ENCODE results near the gene RPL37A.

Gene RPL37A

GRCh38 chr2:216536734-216537210 lies 38.1 kb downstream of the RPL37A start (continued):
- no peak for TF ChIP-seq ZNF639 (tag by site-specific recombination; IDR thresholded peaks at IDR 0.05)
- TF ChIP-seq KLF8 (tag by site-specific recombination; IDR thresholded peaks at IDR 0.05), result no peak
- TF ChIP-seq, protein P1, sequence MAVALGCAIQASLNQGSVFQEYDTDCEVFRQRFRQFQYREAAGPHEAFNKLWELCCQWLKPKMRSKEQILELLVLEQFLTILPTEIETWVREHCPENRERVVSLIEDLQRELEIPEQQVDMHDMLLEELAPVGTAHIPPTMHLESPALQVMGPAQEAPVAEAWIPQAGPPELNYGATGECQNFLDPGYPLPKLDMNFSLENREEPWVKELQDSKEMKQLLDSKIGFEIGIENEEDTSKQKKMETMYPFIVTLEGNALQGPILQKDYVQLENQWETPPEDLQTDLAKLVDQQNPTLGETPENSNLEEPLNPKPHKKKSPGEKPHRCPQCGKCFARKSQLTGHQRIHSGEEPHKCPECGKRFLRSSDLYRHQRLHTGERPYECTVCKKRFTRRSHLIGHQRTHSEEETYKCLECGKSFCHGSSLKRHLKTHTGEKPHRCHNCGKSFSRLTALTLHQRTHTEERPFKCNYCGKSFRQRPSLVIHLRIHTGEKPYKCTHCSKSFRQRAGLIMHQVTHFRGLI (tag by site-specific recombination; IDR thresholded peaks at IDR 0.05), result no peak
- TF ChIP-seq, protein P2, sequence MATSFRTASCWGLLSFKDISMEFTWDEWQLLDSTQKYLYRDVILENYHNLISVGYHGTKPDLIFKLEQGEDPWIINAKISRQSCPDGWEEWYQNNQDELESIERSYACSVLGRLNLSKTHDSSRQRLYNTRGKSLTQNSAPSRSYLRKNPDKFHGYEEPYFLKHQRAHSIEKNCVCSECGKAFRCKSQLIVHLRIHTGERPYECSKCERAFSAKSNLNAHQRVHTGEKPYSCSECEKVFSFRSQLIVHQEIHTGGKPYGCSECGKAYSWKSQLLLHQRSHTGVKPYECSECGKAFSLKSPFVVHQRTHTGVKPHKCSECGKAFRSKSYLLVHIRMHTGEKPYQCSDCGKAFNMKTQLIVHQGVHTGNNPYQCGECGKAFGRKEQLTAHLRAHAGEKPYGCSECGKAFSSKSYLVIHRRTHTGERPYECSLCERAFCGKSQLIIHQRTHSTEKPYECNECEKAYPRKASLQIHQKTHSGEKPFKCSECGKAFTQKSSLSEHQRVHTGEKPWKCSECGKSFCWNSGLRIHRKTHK (tag by site-specific recombination; IDR thresholded peaks at IDR 0.05), result no peak
- no peak for TF ChIP-seq ZNF768 (tag by site-specific recombination; IDR thresholded peaks at IDR 0.05)
- TF ChIP-seq PRDM1 (tag by site-specific recombination; IDR thresholded peaks at IDR 0.05), result no peak

GRCh38 chr2:216537366-216537765 lies 38.7 kb downstream of the RPL37A start:
- Histone ChIP-seq H3K4me1 (ENCODE audit: control insufficient read depth, insufficient read depth, low read length) (peaks cover 5% of the 10 kb centered on the region; the same call in 1 of the 2 replicates), H3K36me3 (ENCODE audit: control insufficient read depth in 2 of 2, insufficient read depth in 1 of 2, low read length in 2 of 2) (no peaks in the 10 kb centered on the region), H3K4me3 (ENCODE audit: low read depth, low read length) (no peak overlapping the region), H3K27ac (ENCODE audit: extremely low read depth, low read depth, low read length) (no peak overlapping the region), H3K9me3 (ENCODE audit: control insufficient read depth, insufficient read depth, low read depth, low read length) (no peaks in the 10 kb centered on the region)
- ChIA-PET POLR2A (no interaction called here), CTCF (interaction anchor here (0.6 to 1.2 kb wide), 2 partner anchors 18 to 1158 kb away, joined by 3 to 7 read pairs; no protein-coding TSS in a partner anchor)
- TF ChIP-seq, protein P3, sequence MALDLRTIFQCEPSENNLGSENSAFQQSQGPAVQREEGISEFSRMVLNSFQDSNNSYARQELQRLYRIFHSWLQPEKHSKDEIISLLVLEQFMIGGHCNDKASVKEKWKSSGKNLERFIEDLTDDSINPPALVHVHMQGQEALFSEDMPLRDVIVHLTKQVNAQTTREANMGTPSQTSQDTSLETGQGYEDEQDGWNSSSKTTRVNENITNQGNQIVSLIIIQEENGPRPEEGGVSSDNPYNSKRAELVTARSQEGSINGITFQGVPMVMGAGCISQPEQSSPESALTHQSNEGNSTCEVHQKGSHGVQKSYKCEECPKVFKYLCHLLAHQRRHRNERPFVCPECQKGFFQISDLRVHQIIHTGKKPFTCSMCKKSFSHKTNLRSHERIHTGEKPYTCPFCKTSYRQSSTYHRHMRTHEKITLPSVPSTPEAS (tag by site-specific recombination; IDR thresholded peaks at IDR 0.05), result peak; percentile 71
- TF ChIP-seq ZNF843 (tag by site-specific recombination; IDR thresholded peaks at IDR 0.05) (no peak), ZNF335 (tag by site-specific recombination; conservative IDR thresholded peaks at IDR 0.05) (no peak)

DNA sequence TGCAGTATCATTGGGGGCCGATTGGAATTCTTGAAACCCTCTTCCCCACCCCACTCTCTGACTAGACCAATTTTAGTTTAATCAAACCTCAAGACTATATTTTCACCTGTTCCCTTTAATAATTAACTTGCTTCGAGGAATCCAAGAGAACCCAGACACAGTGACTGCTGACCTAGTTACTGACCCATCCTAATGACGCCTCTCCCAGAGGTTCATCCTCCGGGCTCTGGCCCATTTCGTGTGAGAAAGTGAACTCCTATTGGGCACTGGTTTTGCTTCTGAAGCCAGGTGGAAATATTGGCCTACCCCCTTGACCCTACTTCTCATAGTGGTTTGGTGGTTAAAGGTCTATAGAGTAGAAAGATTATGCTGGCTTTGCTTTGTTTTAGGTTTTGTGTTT lies 39.9 kb downstream of the RPL37A start:
- CTCF ChIA-PET, result interaction anchor here (1.0 kb wide), 1 partner anchor 19 kb away, joined by 3 read pairs; no protein-coding TSS in a partner anchor
- Histone ChIP-seq H3K36me3 (ENCODE audit: control insufficient read depth in 2 of 2, insufficient read depth in 1 of 2, low read length in 2 of 2) (no peaks in the 10 kb centered on the region), H3K9me3 (ENCODE audit: control insufficient read depth, insufficient read depth, low read depth, low read length) (no peaks in the 10 kb centered on the region), H3K4me1 (ENCODE audit: control insufficient read depth, insufficient read depth, low read length) (peaks cover 5% of the 10 kb centered on the region; the same call in 1 of the 2 replicates), H3K27ac (ENCODE audit: extremely low read depth, low read depth, low read length) (no peak overlapping the region), H3K4me3 (ENCODE audit: low read depth, low read length) (no peak overlapping the region)
- POLR2A ChIA-PET, result no interaction called here
- no peak for TF ChIP-seq ZNF555 (tag by site-specific recombination; conservative IDR thresholded peaks at IDR 0.05)
- TF ChIP-seq ZNF114 (tag by site-specific recombination; IDR thresholded peaks at IDR 0.05), result no peak
- TF ChIP-seq KLF10 (tag by site-specific recombination; IDR thresholded peaks at IDR 0.05), result no peak
- no peak for TF ChIP-seq SETDB1 (IDR thresholded peaks at IDR 0.05; ENCODE audit: insufficient read length, low read length)
- no peak for TF ChIP-seq BCL11A (tag by site-specific recombination; IDR thresholded peaks at IDR 0.05; ENCODE audit: low read depth)
- TF ChIP-seq ZBTB1 (tag by site-specific recombination; IDR thresholded peaks at IDR 0.05), result no peak
- no peak for TF ChIP-seq ZNF624 (tag by site-specific recombination; IDR thresholded peaks at IDR 0.05)
- TF ChIP-seq PRDM4 (tag by site-specific recombination; IDR thresholded peaks at IDR 0.05), result no peak
- TF ChIP-seq ZNF248 (tag by site-specific recombination; IDR thresholded peaks at IDR 0.05), result no peak
- TF ChIP-seq YY1 (tag by site-specific recombination; IDR thresholded peaks at IDR 0.05), result no peak
- no peak for TF ChIP-seq TSHZ1 (tag by site-specific recombination; IDR thresholded peaks at IDR 0.05; ENCODE audit: borderline replicate concordance)
- TF ChIP-seq GFI1B (tag by site-specific recombination; IDR thresholded peaks at IDR 0.05), result no peak
- TF ChIP-seq ZNF169 (tag by site-specific recombination; IDR thresholded peaks at IDR 0.05), result no peak

All from HEK293 (cell line).